Esophagus (tissue), 2 donors: ENCODE measurements around the gene ADGRL4. TPM values are rescaled to one million over a fixed set of nuclear protein-coding genes. Genes with fewer than 3 reads are reported as not detected.

Experiments
- H3K27ac ChIP-seq, 2 donors: one replicate each; pipeline ENCODE4 v1.5.1; 2013; ENCODE audit warnings: low read depth in 2 of 2, mild to moderate bottlenecking in 2 of 2, inconsistent platforms in 1 of 2, low read length in 1 of 2, moderate library complexity in 1 of 2
- H3K27me3 ChIP-seq, 2 donors: one replicate each; pipeline ENCODE4 v1.6.1; 2013; ENCODE audit warnings: low read length in 2 of 2, control low read depth in 1 of 2, mild to moderate bottlenecking in 1 of 2; ENCODE audit not compliant: insufficient read depth in 2 of 2, control insufficient read depth in 1 of 2
- H3K36me3 ChIP-seq, 2 donors: one replicate each; pipeline ENCODE4 v1.6.1; 2013; ENCODE audit warnings: low read length in 1 of 2; ENCODE audit not compliant: control insufficient read depth in 2 of 2, insufficient read depth in 2 of 2
- H3K4me1 ChIP-seq, 2 donors: one replicate each; pipeline ENCODE4 v1.6.1; 2013; ENCODE audit warnings: low read length in 1 of 2; ENCODE audit not compliant: control insufficient read depth in 2 of 2, insufficient read depth in 2 of 2
- H3K4me3 ChIP-seq, 2 donors: one replicate each; pipeline ENCODE4 v1.5.1; 2013; ENCODE audit warnings: low read length in 2 of 2, mild to moderate bottlenecking in 2 of 2, low read depth in 1 of 2, moderate library complexity in 1 of 2
- H3K9me3 ChIP-seq, 2 donors: one replicate each; pipeline ENCODE4 v1.6.1; 2013; ENCODE audit warnings: mild to moderate bottlenecking in 2 of 2, low read depth in 1 of 2, low read length in 1 of 2, moderate library complexity in 1 of 2; ENCODE audit not compliant: control insufficient read depth in 2 of 2, insufficient read depth in 1 of 2
- WGBS, 2 donors: extraction: QIAGEN DNeasy Blood & Tissue Kit; methylation state at CpG; one replicate each; pipeline ENCODE4 v1.1.7; 2013; 5-methylcytosine and 5-hydroxymethylcytosine counted together
- polyA plus RNA-seq, 2 donors: library from polyadenylated mRNA; stranded (reverse); fragments of 200-250 nt; gene quantifications; one replicate each; pipeline ENCODE4 v1.2.3, GENCODE V29; 2013
- donor health status: healthy with polysubstance abuse.
- donor health status: Bipolar disorder and iron deficiency.

ADGRL4 gene
- polyA plus RNA-seq, 2 donors, result 1.1 to 2.4 TPM

GRCh38 chr1:78958711-78959110 lies 47.8 kb downstream of the ADGRL4 start:
- H3K4me3 ChIP-seq, result no peak overlapping the region
- no peak overlapping the region for H3K27ac ChIP-seq
- no peaks in the 10 kb centered on the region for H3K4me1 ChIP-seq
- H3K9me3 ChIP-seq, result no peaks in the 10 kb centered on the region
- H3K27me3 ChIP-seq, result no peaks in the 10 kb centered on the region
- WGBS, 2 donors, result 22 to 32% methylated on average over 2 of the region's 2 CpGs
- no peaks in the 10 kb centered on the region for H3K36me3 ChIP-seq

DNA sequence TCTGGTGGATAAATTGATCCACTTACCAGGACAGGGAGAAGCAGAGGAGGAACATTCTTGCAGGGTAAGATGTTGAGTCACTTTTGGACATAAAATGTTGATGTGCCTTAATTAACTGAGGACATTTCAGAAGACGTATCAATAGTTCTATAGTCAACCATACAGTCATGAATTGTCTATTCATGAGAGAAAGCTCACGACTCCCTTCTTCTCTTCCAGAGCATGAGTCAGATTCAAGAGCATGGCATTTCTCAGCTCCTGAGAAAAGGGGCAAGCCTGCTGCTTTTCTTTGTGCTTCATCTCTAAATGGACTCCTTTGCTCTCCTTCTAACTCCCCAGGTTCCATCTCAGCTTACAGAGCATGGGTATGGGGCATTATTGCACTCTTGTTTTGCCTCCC lies 55.7 kb downstream of the ADGRL4 start:
- Histone ChIP-seq H3K36me3 (no peaks in the 10 kb centered on the region), H3K4me1 (no peaks in the 10 kb centered on the region), H3K27me3 (no peaks in the 10 kb centered on the region), H3K9me3 (no peaks in the 10 kb centered on the region), H3K27ac (no peak overlapping the region), H3K4me3 (no peak overlapping the region)
- 75 to 86% methylated on average over 2 of the region's 2 CpGs for WGBS, 2 donors

DNA sequence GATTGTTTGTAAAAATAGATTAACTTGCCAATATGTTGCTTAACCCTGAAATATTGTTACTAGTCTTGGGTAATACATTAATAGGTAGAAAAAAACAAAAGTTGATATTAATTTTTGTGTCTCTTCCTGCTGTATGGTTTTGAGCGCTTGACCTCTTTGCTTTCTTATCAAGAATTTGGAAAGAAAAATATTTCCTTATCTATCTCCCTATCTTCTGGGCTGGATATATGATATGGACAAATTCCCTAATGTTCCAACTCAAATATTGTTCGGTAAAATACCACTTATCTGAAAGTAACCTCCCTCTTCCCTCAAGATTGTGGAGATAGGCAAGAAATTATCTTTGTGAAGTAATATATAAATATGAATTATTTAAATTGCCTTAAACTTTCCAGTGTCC lies 57.3 kb downstream of the ADGRL4 start:
- 74 to 87% methylated on average over 2 of the region's 2 CpGs for WGBS, 2 donors
- Histone ChIP-seq H3K4me1 (no peaks in the 10 kb centered on the region), H3K36me3 (no peaks in the 10 kb centered on the region), H3K27me3 (no peaks in the 10 kb centered on the region), H3K27ac (no peak overlapping the region), H3K4me3 (no peak overlapping the region), H3K9me3 (no peaks in the 10 kb centered on the region)

- no peaks in the 10 kb centered on the region for H3K9me3 ChIP-seq
- no peak overlapping the region for H3K4me3 ChIP-seq
- H3K4me1 ChIP-seq, result no peaks in the 10 kb centered on the region
- no peak overlapping the region for H3K27ac ChIP-seq
- no peaks in the 10 kb centered on the region for H3K27me3 ChIP-seq
- whole genome bisulfite sequencing, 2 donors, result 76 to 84% methylated on average over 3 of the region's 3 CpGs
- no peaks in the 10 kb centered on the region for H3K36me3 ChIP-seq
Measured at GRCh38 chr1:78919150-78919549, 87.4 kb downstream of the ADGRL4 start.

GRCh38 chr1:78918157-78918556 lies 88.4 kb downstream of the ADGRL4 start:
- Histone ChIP-seq H3K27me3 (no peaks in the 10 kb centered on the region), H3K4me1 (no peaks in the 10 kb centered on the region), H3K27ac (no peak overlapping the region), H3K9me3 (no peaks in the 10 kb centered on the region), H3K4me3 (no peak overlapping the region), H3K36me3 (no peaks in the 10 kb centered on the region)
- WGBS, 2 donors, result 70 to 71% methylated on average over 2 of the region's 2 CpGs

- Histone ChIP-seq H3K9me3 (no peaks in the 10 kb centered on the region), H3K4me3 (no peak overlapping the region), H3K36me3 (no peaks in the 10 kb centered on the region), H3K27me3 (no peaks in the 10 kb centered on the region), H3K27ac (no peak overlapping the region), H3K4me1 (no peaks in the 10 kb centered on the region)
- 53 to 77% methylated on average over 3 of the region's 3 CpGs for WGBS, 2 donors
Measured at GRCh38 chr1:78916986-78917385, 89.5 kb downstream of the ADGRL4 start.

GRCh38 chr1:78913950-78914349 lies 92.6 kb downstream of the ADGRL4 start:
- Histone ChIP-seq H3K36me3 (no peaks in the 10 kb centered on the region), H3K27ac (no peak overlapping the region), H3K9me3 (no peaks in the 10 kb centered on the region), H3K4me1 (no peaks in the 10 kb centered on the region), H3K27me3 (no peaks in the 10 kb centered on the region), H3K4me3 (no peak overlapping the region)
- 82 to 84% methylated on average over 2 of the region's 2 CpGs for WGBS, 2 donors

GRCh38 chr1:78911956-78912880 lies 94.3 kb downstream of the ADGRL4 start:
- Histone ChIP-seq H3K4me3 (no peak overlapping the region), H3K9me3 (no peaks in the 10 kb centered on the region), H3K27me3 (no peaks in the 10 kb centered on the region), H3K4me1 (no peaks in the 10 kb centered on the region), H3K27ac (no peak overlapping the region), H3K36me3 (no peaks in the 10 kb centered on the region)
- 83 to 86% methylated on average over 3 of the region's 3 CpGs for WGBS, 2 donors

DNA sequence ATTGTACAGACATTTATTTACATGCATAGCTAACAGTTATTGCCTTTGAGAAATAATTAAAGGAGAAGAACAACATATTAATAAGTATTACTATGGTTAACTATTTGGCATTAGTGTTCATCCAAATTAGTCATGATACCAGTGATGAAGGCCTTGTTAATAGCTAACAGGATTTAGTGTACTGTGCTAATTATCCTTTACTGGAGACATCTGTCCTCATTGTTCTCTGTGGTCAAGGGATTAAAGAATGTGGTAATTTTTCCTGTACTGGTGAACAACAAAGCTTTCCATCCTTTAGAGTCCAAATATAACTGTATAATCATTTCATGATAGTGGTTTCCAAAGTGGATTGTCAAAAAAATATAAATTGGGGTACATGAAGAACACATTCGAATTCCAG lies 103.9 kb downstream of the ADGRL4 start:
- WGBS, 2 donors, result 63 to 68% methylated on average over 1 of the region's 1 CpG
- no peaks in the 10 kb centered on the region for H3K27me3 ChIP-seq
- H3K9me3 ChIP-seq, result no peaks in the 10 kb centered on the region
- H3K27ac ChIP-seq, result no peak overlapping the region
- no peaks in the 10 kb centered on the region for H3K4me1 ChIP-seq
- H3K36me3 ChIP-seq, result no peaks in the 10 kb centered on the region
- H3K4me3 ChIP-seq, result no peak overlapping the region

DNA sequence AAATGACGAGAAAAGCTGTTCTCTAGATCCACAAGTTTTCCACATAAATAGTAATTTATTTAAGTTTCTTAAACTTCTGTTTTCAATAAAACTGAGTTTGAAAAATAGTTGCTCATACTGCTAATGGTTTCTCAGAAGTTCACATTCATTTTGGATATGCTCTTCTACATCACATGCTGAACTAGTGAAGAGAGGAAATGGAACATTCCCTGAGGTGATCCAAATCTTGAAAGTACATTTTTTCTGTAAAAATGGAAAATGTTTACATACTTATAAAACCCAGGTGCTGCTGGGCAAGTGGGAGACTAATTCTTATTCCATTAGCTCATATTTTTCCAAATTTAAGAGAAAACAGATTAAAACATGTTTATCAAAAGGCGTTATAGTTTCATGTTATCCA lies 111.7 kb downstream of the ADGRL4 start:
- no peak overlapping the region for H3K27ac ChIP-seq
- whole genome bisulfite sequencing, 2 donors, result 77% methylated on average over 2 of the region's 2 CpGs
- H3K4me1 ChIP-seq, result no peaks in the 10 kb centered on the region
- no peaks in the 10 kb centered on the region for H3K27me3 ChIP-seq
- no peaks in the 10 kb centered on the region for H3K36me3 ChIP-seq
- H3K4me3 ChIP-seq, result no peak overlapping the region
- H3K9me3 ChIP-seq, result no peaks in the 10 kb centered on the region
